HK-2 (cell line): ENCODE data around the gene SH3D21.

Experiments
- DNase-seq: peaks from one replicate; pipeline ENCODE4 v3.0.0-alpha.2; 2018; ENCODE audit not compliant: unreplicated experiment

The SH3D21 gene

GRCh38 chr1:36329817-36330216 lies 23.6 kb downstream of the SH3D21 start:
- DNase-seq = no peak

- DNase-seq = no peak
These were observed 24.8 kb downstream of the SH3D21 start for GRCh38 chr1:36330940-36331339.

DNA sequence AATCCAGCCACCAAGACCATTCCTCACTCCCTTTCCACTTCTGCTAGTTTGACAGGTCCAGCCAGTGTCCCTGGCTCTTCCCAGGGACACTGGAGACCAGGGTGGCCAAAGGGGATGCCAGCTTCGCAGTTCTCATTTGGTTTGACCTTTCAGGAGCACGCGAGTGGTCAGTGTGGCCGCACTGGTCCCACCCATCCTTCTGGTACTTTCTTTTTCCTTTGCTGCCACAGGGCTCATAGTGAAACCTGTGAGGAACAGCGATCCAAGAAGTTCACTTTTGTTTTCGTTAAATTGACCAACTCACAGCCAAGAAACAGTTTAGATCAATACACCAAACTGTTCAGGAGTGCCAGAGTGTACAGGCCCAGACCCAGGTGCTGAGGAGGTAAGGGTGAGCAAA lies 31.7 kb downstream of the SH3D21 start:
- DNase-seq = no peak

DNA sequence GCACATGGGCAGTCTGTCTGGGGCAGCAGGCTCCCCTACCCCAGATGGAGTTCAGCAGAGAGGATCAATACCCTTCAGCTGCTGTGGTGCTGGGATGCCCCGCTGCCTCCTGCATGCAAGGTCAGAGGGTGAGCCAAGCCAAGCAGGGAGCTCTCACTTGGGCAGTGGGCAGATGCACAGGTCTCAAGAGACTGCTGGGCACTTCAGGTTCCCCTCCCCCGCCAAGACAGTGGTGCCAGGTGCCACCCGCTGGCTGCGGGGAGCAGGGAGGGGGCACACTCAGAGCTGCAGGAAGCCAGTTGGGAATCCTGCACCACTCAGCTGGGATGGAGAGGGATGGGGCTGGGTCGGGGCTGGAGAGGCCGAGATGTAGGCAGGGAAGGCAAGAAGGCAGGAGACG lies 33.0 kb downstream of the SH3D21 start:
- no peak for DNase-seq

GRCh38 chr1:36339615-36340014 lies 33.4 kb downstream of the SH3D21 start:
- no peak for DNase-seq

GRCh38 chr1:36341626-36342320 lies 35.6 kb downstream of the SH3D21 start:
- no peak for DNase-seq

DNA sequence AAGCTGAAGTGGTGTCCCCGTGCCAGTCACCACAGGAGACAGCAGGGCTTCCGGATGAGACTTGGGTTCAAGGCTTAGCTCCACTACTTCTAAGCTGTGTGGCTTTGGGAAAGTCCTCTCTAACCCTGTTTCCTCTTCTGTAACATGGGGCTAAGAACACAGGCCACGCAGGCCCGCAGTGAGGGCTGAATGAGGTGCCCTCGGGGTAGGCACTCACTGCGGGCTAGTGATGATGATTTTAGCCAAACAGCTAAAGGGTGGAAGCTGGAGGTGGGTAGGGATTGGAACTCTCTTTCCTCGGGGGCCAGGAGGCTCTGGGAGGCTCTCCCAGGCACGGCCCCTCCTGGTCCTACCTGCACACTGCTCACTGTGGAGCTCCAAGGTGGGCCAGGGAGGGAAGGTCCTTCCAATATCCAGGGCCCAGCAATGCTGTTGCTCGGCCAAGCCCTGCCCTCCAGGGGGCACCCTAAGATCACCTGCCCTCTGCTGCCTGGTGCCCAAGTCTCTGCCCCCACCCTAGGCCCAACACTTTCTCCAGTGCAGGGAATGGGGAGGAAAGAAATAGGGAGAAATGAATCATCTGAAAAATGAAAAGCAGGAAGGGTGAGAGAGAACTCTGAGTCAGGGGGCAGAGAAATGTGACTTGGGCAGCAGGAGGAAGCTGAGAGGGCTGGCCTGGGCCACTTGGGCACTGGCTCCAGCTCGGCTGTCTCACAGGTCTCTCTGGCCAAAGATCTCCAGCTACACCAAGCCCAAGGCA lies 36.4 kb downstream of the SH3D21 start:
- DNase-seq = peak; percentile 81

DNA sequence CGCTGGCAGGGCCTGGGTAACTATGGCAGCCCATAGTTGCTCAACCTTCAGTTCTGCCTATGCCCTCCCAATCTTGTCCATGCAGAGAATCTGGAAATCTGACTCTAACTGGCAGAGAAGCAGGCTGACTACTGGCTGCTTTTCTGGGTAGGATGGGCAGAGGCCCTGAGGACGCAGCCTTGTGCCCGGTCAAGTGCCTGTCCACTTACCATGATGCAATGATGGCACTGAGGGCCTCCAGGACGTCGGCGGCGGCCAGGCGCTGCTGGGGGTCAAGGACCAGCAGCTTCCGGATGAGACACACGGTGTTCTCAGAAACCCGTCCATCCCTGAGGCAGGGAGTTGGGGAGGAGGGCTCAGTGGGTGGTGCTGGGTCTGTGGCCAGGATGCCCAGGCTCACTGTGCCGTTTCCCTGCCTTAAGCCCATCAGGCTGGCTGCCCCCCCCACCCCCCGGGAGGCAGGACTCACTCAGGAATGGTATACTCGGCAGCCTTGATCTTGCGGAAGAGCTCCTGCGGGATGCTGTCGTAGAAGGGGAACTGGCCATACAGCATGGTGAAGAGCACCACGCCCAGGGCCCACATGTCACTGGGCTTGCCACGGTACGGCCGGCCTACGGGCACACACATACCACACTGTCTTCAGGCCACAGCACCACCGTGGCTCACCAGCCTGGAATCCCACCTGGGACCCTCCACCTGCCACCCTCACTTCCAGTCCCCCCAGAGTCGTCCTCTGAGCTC lies 37.7 kb downstream of the SH3D21 start:
- DNase-seq = no peak

- DNase-seq = no peak
These were observed 38.2 kb downstream of the SH3D21 start for GRCh38 chr1:36344395-36344680.

DNA sequence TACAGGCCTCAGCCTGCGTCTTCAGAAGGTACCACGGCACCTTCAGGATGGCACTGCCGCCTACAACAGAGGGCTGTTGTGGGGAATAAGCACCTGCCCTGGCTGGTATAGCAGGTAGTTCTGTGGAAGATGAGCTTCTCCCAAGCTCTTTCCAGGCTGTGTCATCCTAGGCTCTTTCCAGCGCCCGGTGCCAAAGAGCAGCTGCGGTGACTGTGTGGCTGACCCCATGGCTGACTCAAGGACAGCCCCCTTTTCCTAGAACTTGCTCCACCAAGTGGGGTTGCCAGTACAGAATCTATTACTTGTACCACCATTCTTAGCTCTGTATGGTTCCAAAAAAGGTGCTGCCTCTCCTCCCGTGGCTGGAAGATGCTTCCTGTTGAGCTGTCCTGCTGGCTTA lies 39.2 kb downstream of the SH3D21 start:
- DNase-seq = no peak

DNA sequence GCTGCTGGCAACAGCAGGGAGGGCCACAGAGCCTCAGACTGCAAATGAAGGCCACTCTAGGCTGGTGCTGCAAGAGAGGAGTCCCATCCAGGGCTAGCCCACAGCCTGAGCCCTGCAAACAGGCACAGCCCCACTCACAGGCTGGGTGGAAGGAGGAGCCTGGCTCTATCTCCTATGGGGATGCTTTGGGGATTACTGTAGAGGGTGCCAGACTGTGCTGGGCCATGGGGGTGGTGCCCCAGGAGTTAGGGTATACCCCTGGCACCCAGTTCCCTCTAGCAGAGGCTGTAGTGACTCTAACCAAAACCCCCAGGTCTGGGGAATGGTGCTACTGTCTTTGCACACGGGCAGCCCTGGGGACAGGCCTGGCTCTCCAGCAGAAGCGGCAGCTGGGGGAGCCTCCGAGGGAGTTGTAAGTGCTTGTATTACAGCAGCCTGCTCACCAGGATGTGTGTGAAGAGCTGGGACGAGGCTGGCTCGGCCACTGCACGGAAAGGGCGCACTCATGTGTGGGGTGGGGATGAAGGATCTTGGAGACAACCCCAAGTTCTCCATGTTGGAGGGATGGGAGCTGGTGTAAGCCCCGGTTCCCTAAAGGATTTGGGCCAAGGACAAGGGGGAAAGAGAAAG lies 40.7 kb downstream of the SH3D21 start:
- no peak for DNase-seq

GRCh38 chr1:36349241-36349671 lies 43.1 kb downstream of the SH3D21 start:
- DNase-seq = no peak

- DNase-seq = no peak
These were observed 43.7 kb downstream of the SH3D21 start for GRCh38 chr1:36349839-36350238.

DNA sequence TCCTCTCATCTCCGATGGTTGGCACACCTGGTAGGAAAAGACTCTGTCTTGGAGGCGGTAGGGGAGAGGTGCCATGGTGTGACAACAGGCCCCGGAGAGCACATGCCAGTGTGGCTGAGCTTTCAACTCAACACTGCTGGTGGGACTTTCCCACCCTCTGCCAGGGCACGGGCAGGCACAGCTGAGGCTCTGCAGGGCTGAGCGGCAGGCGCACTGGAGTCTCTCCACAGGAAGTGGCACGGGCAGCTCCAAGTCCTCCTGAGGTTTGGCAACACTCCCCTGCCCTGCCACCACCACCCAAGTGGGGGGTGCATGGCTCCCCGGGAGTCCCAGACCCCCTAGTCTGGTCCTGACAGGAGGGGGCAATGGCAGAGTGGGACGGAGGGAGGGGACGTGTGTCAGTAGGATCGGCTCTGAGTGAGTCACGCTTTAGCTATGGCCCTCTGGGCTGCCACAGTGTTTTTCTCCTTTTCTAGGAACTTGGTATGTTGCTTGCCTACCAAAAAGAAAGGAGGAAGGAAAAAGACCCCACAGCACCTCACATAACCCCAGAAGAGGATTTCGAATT lies 44.6 kb downstream of the SH3D21 start:
- DNase-seq = peak; percentile 79

GRCh38 chr1:36351227-36351977 lies 45.2 kb downstream of the SH3D21 start:
- DNase-seq = peak; percentile 81

GRCh38 chr1:36352125-36352909 lies 46.1 kb downstream of the SH3D21 start:
- DNase-seq = no peak

DNA sequence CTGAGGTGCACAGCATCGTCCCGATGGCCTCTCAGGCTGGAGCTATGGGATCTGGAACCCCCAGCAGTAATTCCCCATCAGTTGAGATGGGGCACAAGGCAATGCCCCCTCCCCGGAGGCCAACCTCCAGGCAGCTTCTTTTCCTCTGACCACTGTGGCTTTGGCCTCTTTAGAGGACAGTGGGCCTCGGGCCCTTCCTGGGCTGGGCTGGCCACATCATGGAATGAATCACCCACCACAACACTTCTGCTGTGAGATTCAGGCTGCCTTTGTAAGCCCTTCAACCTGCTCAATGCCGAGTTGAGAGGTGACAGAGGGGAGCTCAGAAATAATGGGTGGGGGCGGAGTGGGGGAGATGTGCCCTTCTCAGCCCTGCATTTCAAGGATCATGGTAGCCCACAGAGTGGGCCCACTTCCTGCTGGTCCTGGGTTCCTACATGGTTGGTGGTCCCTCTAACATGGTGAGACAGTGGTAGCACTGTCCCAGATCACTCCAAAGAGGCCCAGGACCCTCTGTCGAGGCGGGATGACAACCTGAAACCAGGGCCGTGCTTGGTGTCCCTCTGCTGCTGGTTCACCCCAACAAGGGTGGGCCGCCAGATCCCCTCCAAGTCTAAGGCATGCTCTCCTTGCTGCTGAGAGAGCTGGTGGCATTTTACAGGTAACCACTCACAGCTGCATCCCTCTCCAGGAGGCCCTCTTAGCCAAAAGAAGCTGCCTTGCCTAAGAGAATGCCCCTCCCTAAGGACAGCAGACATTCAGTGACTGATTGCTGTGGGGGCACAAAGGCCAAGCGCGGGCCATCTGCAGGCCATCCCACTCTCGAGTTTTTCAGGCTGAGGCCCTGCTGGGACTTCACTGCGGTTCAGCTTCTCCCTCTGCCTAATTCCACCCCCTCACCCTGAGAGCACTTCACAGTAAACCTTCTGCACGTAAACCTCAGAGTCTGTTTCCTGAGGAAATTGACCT lies 47.0 kb downstream of the SH3D21 start:
- peak; percentile 58 for DNase-seq

DNA sequence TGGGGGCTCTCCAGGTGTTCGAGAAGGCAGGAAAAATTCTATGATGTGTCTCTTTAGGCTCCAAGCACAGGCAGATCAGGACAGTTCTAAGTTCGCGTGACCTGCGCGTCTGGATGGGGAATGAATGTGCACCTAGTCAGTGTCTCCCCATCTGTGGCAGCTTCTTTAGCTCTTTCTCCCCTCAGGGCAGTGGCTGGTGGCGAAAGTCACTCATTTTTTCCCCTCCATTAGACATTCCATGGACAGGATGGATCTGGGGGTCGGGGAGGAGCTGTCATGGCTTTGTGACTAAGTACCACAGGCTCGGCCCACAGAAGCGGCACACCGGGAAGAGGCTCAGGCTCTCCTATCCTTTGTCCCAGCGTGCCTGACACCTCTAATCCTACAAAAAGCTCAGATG lies 48.3 kb downstream of the SH3D21 start:
- DNase-seq = no peak

- no peak for DNase-seq
These were observed 49.6 kb downstream of the SH3D21 start for GRCh38 chr1:36355811-36356210.
